PC-9 (cell line): Measurements from ENCODE around the gene DPM2. TPM values are rescaled to one million over a fixed set of nuclear protein-coding genes. Genes with fewer than 3 reads are reported as not detected.

Source experiments
- BruUV-seq: library from RNA; stranded (reverse); fragments of 400-500 nt; replicated peaks from 2 replicates; lab custom pipeline; 2021; lab: Mats Ljungman, UMichigan
- CTCF ChIA-PET: fragments of 300-600 bp; sonication (Branson Sonifier 250); formaldehyde crosslinking; loops from one replicate; lab custom pipeline; 2022; ENCODE audit warnings: antibody characterized with exemption; lab: Charles Lee
- POLR2A ChIA-PET: fragments of 300-600 bp; sonication (Branson Sonifier 250); formaldehyde crosslinking; loops from one replicate; lab custom pipeline; 2022; ENCODE audit warnings: antibody characterized with exemption; ENCODE audit not compliant: unreplicated experiment; lab: Charles Lee
- DNase-seq, 2 experiments: peaks; one replicate each; pipeline versions ENCODE4 v3.0.0 to v3.0.0-alpha.2; 2015 to 2022; ENCODE audit warnings: mixed read lengths in 1 of 2
- H2AFZ ChIP-seq: fragments of 200-600 bp; sonication (generic); 2 replicates; pipeline ENCODE4 v1.8.1; 2017; ENCODE audit warnings: antibody characterized with exemption
- H3F3A ChIP-seq: fragments of 200-600 bp; sonication (generic); 2 replicates; pipeline ENCODE4 v1.8.1; 2017; ENCODE audit warnings: antibody characterized with exemption, mild to moderate bottlenecking, low read depth; ENCODE audit not compliant: insufficient read depth
- H3K27ac ChIP-seq: fragments of 200-600 bp; sonication (generic); 2 replicates; pipeline ENCODE4 v1.6.1; 2016; ENCODE audit warnings: mixed run types
- H3K27me3 ChIP-seq: fragments of 200-600 bp; sonication (generic); 2 replicates; pipeline ENCODE4 v1.6.1; 2016; ENCODE audit warnings: low read depth, mixed run types; ENCODE audit not compliant: insufficient read depth
- H3K36me3 ChIP-seq: fragments of 200-600 bp; sonication (generic); 2 replicates; pipeline ENCODE4 v1.6.1; 2016; ENCODE audit warnings: low read depth, mixed run types
- H3K4me1 ChIP-seq: fragments of 200-600 bp; sonication (generic); replicated peaks from 2 replicates; pipeline ENCODE4 v1.6.1; 2016; ENCODE audit warnings: mixed run types; ENCODE audit not compliant: insufficient read depth
- H3K4me2 ChIP-seq: fragments of 200-600 bp; sonication (generic); 2 replicates; pipeline ENCODE4 v1.6.1; 2017; ENCODE audit warnings: mixed run types
- H3K4me3 ChIP-seq: fragments of 200-600 bp; sonication (generic); 2 replicates; pipeline ENCODE4 v1.6.1; 2016; ENCODE audit warnings: mixed run types
- H3K79me2 ChIP-seq: fragments of 200-600 bp; sonication (generic); 2 replicates; pipeline ENCODE4 v1.6.1; 2017; ENCODE audit warnings: low read depth, mixed run types
- H3K9me2 ChIP-seq: fragments of 200-600 bp; sonication (generic); 2 replicates; pipeline ENCODE4 v1.8.1; 2017; ENCODE audit warnings: mild to moderate bottlenecking; ENCODE audit not compliant: insufficient read depth
- H3K9me3 ChIP-seq: fragments of 200-600 bp; sonication (generic); 2 replicates; pipeline ENCODE4 v1.8.1; 2016; ENCODE audit warnings: low read depth; ENCODE audit not compliant: insufficient read depth
- H4K20me1 ChIP-seq: fragments of 200-600 bp; sonication (generic); 2 replicates; pipeline ENCODE4 v1.8.1; 2017; ENCODE audit not compliant: insufficient read depth
- CTCF ChIP-seq: fragments of 200-600 bp; sonication (generic); conservative IDR thresholded peaks from 2 replicates; pipeline ENCODE4 v1.6.1; 2017; ENCODE audit warnings: mixed run types, antibody characterized with exemption, mild to moderate bottlenecking, moderate library complexity
- EZH2 ChIP-seq: fragments of 200-600 bp; sonication (generic); IDR thresholded peaks from 2 replicates; pipeline ENCODE4 v1.8.0; 2017; ENCODE audit warnings: antibody characterized with exemption, low read depth
- intact Hi-C: fragments of 100-400 bp; cut with micrococcal nuclease; formaldehyde crosslinking; loops from one replicate; pipeline ENCODE4 v1.10.0; 2022; ENCODE audit not compliant: unreplicated experiment
- total RNA-seq: library from RNA; stranded (reverse); gene quantifications from 2 replicates; pipeline ENCODE4 v1.2.3, GENCODE V29; 2021

The DPM2 gene
- total RNA-seq, 1 experiment from 2014 or later, result 79.4 TPM

GRCh38 chr9:127927201-127927987 lies 10.3 kb downstream of the DPM2 start:
- intact Hi-C loops, result no loop called here
- H3K4me1 ChIP-seq, result peaks cover 30% of the 10 kb centered on the region
- DNase-seq, result peak in 1 of 2 experiments; percentile 64
- H3K36me3 ChIP-seq, result no peaks in the 10 kb centered on the region
- H3K79me2 ChIP-seq, result no peaks in the 10 kb centered on the region
- POLR2A ChIA-PET, result no interaction called here
- no peaks in the 10 kb centered on the region for H3K27me3 ChIP-seq
- no peaks in the 10 kb centered on the region for H3K9me2 ChIP-seq
- H4K20me1 ChIP-seq, result 0 out of 2 replicates have a peak, but pooled peaks cover 3% of the 10 kb centered on the region
- H3K27ac ChIP-seq, result no peak overlapping the region
- peak overlapping the region; percentile 63 for H3K4me3 ChIP-seq
- BruUV-seq, result no TSS peak
- TF ChIP-seq CTCF, result no peak
- TF ChIP-seq EZH2, result no peak
- H2AFZ ChIP-seq, result peak overlapping the region; percentile 71
- H3K9me3 ChIP-seq, result no peaks in the 10 kb centered on the region
- H3F3A ChIP-seq, result peaks cover 66% of the 10 kb centered on the region
- H3K4me2 ChIP-seq, result peak overlapping the region; percentile 91
- CTCF ChIA-PET, result no interaction called here

GRCh38 chr9:127926906-127927200 lies 10.8 kb downstream of the DPM2 start:
- no peak overlapping the region for H3K27ac ChIP-seq
- H3F3A ChIP-seq, result peaks cover 63% of the 10 kb centered on the region
- H3K36me3 ChIP-seq, result no peaks in the 10 kb centered on the region
- 0 out of 2 replicates have a peak, but pooled peaks cover 3% of the 10 kb centered on the region for H4K20me1 ChIP-seq
- H3K79me2 ChIP-seq, result no peaks in the 10 kb centered on the region
- no peaks in the 10 kb centered on the region for H3K9me2 ChIP-seq
- H3K4me2 ChIP-seq, result peak overlapping the region; percentile 91; the same call in 1 of the 2 replicates
- intact Hi-C loops, result no loop called here
- no peak for TF ChIP-seq CTCF
- TF ChIP-seq EZH2, result no peak
- H3K27me3 ChIP-seq, result no peaks in the 10 kb centered on the region
- no peaks in the 10 kb centered on the region for H3K9me3 ChIP-seq
- no peak overlapping the region for H2AFZ ChIP-seq
- BruUV-seq, result no TSS peak
- no peak for DNase-seq
- H3K4me1 ChIP-seq, result peaks cover 26% of the 10 kb centered on the region
- CTCF ChIA-PET, result no interaction called here
- no peak overlapping the region for H3K4me3 ChIP-seq
- POLR2A ChIA-PET, result no interaction called here

GRCh38 chr9:127925959-127926905 lies 11.4 kb downstream of the DPM2 start:
- no peak overlapping the region for H3K27ac ChIP-seq
- H3K4me2 ChIP-seq, result no peak overlapping the region

More at GRCh38 chr9:127925959-127926905, 11.4 kb downstream of the DPM2 start:
- DNase-seq, result no peak
- BruUV-seq, result no TSS peak
- Histone ChIP-seq H3F3A (peaks cover 56% of the 10 kb centered on the region), H3K9me2 (no peaks in the 10 kb centered on the region), H3K4me3 (no peak overlapping the region), H3K4me1 (peaks cover 28% of the 10 kb centered on the region), H3K79me2 (no peaks in the 10 kb centered on the region), H3K9me3 (no peaks in the 10 kb centered on the region), H4K20me1 (no peaks in the 10 kb centered on the region), H3K27me3 (no peaks in the 10 kb centered on the region), H3K36me3 (no peaks in the 10 kb centered on the region), H2AFZ (no peak overlapping the region)
- intact Hi-C loops, result no loop called here
- CTCF ChIA-PET, result no interaction called here
- TF ChIP-seq CTCF, result no peak
- POLR2A ChIA-PET, result no interaction called here
